Measurements from ENCODE around the gene FBXW7.

FBXW7 gene

DNA sequence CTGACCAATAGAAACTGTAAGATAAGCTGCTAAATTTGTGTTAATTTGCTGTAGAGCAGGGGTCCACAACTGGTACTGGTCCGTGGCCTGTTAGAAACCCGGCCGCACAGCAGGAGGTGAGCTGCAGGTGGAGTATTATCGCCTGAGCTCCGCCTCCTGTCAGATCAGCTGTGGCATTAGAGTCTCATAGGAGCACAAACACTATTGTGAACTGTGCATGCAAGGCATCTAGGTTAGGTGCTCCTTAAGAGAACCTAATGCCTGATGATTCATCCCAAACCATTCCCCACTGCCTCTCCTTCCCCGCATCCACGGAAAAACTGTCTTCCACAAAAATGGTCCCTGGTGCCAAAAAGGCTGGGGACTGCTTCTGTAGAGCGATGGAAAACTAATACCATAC, 19.7 kb downstream of the FBXW7 start:
- TF ChIP-seq, protein P1, sequence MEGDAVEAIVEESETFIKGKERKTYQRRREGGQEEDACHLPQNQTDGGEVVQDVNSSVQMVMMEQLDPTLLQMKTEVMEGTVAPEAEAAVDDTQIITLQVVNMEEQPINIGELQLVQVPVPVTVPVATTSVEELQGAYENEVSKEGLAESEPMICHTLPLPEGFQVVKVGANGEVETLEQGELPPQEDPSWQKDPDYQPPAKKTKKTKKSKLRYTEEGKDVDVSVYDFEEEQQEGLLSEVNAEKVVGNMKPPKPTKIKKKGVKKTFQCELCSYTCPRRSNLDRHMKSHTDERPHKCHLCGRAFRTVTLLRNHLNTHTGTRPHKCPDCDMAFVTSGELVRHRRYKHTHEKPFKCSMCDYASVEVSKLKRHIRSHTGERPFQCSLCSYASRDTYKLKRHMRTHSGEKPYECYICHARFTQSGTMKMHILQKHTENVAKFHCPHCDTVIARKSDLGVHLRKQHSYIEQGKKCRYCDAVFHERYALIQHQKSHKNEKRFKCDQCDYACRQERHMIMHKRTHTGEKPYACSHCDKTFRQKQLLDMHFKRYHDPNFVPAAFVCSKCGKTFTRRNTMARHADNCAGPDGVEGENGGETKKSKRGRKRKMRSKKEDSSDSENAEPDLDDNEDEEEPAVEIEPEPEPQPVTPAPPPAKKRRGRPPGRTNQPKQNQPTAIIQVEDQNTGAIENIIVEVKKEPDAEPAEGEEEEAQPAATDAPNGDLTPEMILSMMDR (IDR thresholded peaks at IDR 0.05): no peak
- H3K36me3 ChIP-seq: no peaks in the 10 kb centered on the region
- no peaks in the 10 kb centered on the region for H3K27me3 ChIP-seq
- H3K4me3 ChIP-seq: no peak overlapping the region
- H3K9me3 ChIP-seq: no peaks in the 10 kb centered on the region
- no peak overlapping the region for H3K27ac ChIP-seq
- peaks cover 0 to 10% (median 3%) of the 10 kb centered on the region in 4 donors for H3K4me1 ChIP-seq
- DNase-seq: no peak
- intact Hi-C loops (cut with DNase I; ENCODE audit: low total_unique reads): no loop called here

DNA sequence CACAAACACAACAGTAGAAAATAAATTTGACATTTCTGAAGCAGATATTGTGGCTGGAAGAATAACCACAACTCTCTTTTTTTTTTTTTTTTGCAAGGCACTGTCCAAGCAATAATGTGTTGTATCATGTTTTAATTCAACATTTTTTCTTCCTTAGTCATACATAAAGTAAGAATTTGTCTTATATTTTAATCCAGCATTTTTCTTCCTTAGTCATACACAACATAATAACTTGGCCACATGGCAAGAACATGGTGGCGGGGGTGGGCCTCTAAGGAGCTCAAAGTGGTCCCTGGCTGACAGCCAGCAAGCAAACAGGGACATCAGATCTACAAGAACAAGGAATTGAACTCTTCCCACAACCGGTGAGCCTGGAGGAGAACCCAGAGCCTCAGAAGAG, 20.2 kb downstream of the FBXW7 start:
- Histone ChIP-seq H3K4me3 (no peak overlapping the region), H3K36me3 (no peaks in the 10 kb centered on the region), H3K27me3 (no peaks in the 10 kb centered on the region), H3K27ac (no peak overlapping the region), H3K9me3 (no peaks in the 10 kb centered on the region), H3K4me1 (peaks cover 0 to 10% (median 3%) of the 10 kb centered on the region in 4 donors)
- TF ChIP-seq, protein P1 (IDR thresholded peaks at IDR 0.05): no peak
- DNase-seq: no peak
- intact Hi-C loops (cut with DNase I; ENCODE audit: low total_unique reads): no loop called here

DNA sequence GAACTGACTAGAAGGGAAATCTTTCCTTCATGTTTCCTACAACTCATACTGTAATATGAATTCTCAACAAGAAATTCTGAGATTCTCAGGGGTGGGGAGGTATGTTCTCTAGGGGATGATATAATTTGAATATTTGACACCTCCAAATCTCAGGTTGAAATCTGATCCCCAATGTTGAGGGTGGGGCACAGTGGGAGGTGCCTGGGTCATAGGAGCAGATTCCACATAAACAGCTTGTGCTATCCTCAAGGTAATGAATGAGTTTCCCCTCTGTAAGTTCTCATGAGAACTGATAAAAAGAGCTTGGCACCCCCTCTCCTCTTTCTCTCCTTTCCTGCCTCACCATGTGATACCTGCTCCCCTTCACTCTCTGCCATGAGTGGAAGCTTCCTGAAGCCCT, 21.5 kb downstream of the FBXW7 start:
- Histone ChIP-seq H3K9me3 (no peaks in the 10 kb centered on the region), H3K27me3 (no peaks in the 10 kb centered on the region), H3K4me3 (no peak overlapping the region), H3K4me1 (peaks cover 0 to 10% (median 3%) of the 10 kb centered on the region in 4 donors), H3K36me3 (no peaks in the 10 kb centered on the region), H3K27ac (no peak overlapping the region)
- intact Hi-C loops (cut with DNase I; ENCODE audit: low total_unique reads): no loop called here
- no peak for DNase-seq
- TF ChIP-seq, protein P1 (IDR thresholded peaks at IDR 0.05): no peak

DNA sequence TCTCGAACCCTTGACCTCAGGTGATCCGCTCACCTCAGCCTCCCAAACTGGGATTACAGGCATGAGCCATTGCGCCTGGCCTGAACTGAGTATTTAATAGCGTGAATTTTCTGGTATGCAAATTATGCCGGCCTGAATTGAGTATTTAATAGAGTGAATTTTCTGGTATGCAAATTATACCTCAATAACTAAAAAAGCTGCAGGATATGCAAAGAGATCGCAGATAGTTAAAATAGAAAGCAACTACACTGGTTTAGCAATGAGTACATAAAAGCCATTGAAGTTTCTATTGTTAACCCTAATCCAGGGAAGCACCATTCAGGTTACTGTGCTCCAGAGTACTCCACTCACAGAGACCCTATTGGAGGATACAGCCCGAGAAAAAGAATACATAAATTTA, 22.8 kb downstream of the FBXW7 start:
- no peak for DNase-seq
- intact Hi-C loops (cut with DNase I; ENCODE audit: low total_unique reads): no loop called here
- peaks cover 0 to 10% (median 3%) of the 10 kb centered on the region in 4 donors for H3K4me1 ChIP-seq
- H3K36me3 ChIP-seq: no peaks in the 10 kb centered on the region
- no peak overlapping the region for H3K27ac ChIP-seq
- no peak overlapping the region for H3K4me3 ChIP-seq
- H3K9me3 ChIP-seq: no peaks in the 10 kb centered on the region
- H3K27me3 ChIP-seq: no peaks in the 10 kb centered on the region
- TF ChIP-seq, protein P1 (IDR thresholded peaks at IDR 0.05): no peak

DNA sequence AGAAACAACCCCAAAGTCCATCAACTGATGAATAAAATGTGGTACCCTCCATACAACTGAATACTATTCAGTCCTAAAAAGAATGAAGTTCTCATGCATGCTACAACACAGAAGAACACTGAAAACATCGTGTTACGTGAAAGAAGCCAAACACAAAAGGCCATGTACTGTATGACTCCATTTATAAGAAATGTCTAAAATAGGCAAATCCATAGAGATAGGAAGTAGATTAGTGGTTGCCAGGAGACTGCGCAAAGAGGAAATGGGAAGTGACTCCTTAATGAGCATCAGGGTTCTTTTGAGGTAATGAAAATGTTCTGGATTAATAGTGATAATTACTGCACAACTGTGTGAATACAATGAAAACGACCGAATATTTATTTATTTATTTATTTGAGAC, 23.4 kb downstream of the FBXW7 start:
- H3K27me3 ChIP-seq: no peaks in the 10 kb centered on the region
- DNase-seq: no peak
- intact Hi-C loops (cut with DNase I; ENCODE audit: low total_unique reads): no loop called here
- peaks cover 0 to 10% (median 3%) of the 10 kb centered on the region in 4 donors for H3K4me1 ChIP-seq
- no peak overlapping the region for H3K27ac ChIP-seq
- no peak overlapping the region for H3K4me3 ChIP-seq
- no peaks in the 10 kb centered on the region for H3K9me3 ChIP-seq
- TF ChIP-seq, protein P1 (IDR thresholded peaks at IDR 0.05): no peak
- no peaks in the 10 kb centered on the region for H3K36me3 ChIP-seq
